Activated T-helper 9 cell treated with anti-CD3 and anti-CD28 coated beads, Interleukin-2, amount 50 U/mL, for 16 hours (primary cell): ENCODE measurements around the gene CHTOP.

Experiments
- DNase-seq: peaks from one replicate; pipeline ENCODE4 v3.0.0-alpha.2; 2020; ENCODE audit warnings: low read depth

Gene CHTOP

DNA sequence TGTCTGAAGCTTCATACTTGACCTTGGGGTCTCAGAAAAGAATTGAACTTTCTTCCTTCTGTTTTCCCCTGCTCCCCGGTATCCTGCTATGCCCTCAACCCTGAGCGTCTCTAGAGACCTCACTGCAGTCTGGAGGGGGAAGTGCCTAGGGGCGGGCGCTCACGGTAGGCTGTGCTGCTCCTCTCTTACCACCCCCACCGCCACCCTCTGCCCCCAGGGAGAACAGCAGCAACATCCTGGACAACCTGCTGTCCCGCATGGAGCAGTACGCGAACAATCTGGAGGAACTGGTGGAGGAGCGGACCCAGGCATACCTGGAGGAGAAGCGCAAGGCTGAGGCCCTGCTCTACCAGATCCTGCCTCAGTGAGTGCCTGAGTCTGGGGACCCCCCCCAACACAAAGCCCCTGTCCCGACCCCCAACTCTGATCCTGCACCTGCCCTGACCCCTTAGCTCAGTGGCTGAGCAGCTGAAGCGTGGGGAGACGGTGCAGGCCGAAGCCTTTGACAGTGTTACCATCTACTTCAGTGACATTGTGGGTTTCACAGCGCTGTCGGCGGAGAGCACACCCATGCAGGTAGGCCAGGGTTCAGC is 55.0 kb downstream of the CHTOP start:
- DNase-seq, result no peak

GRCh38 chr1:153693466-153693865 is 59.6 kb downstream of the CHTOP start:
- no peak for DNase-seq
